Esophagus squamous epithelium (tissue), 4 donors: ENCODE measurements around the gene RAB27B.

Experiments
- CTCF ChIP-seq, 6 experiments: fragments of 450-650 bp in 4 of 6; fragments of 200-600 bp in 2 of 6; sonication (generic) in 2 of 6; IDR thresholded peaks; one replicate each; pipeline ENCODE4 v1.5.1; 2016 to 2019; ENCODE audit warnings: antibody characterized with exemption in 6 of 6, mild to moderate bottlenecking in 4 of 6, moderate library complexity in 4 of 6
- POLR2A ChIP-seq, 4 donors: fragments of 450-650 bp; IDR thresholded peaks; one replicate each; pipeline ENCODE4 v1.6.1; 2017; ENCODE audit warnings: antibody characterized with exemption in 4 of 4, mild to moderate bottlenecking in 4 of 4, moderate library complexity in 3 of 4

- no peak for TF ChIP-seq POLR2A (IDR thresholded peaks at IDR 0.05)
- no peak for TF ChIP-seq CTCF (IDR thresholded peaks at IDR 0.05)
Measured at GRCh38 chr18:54909538-54909937, 81.3 kb downstream of the RAB27B start.
